Activated naive CD8-positive, alpha-beta T cell treated with anti-CD3 and anti-CD28 coated beads for 36 hours (primary cell): Measurements from ENCODE around the gene PALS1. TPM values are rescaled to one million over a fixed set of nuclear protein-coding genes. Genes with fewer than 3 reads are reported as not detected.

Experiments
- DNase-seq: peaks from one replicate; pipeline ENCODE4 v3.0.0; 2021
- H3K27ac Mint-ChIP-seq: one replicate; pipeline ENCODE4 v1.8.0; 2022; ENCODE audit warnings: mild to moderate bottlenecking, moderate library complexity, mixed read lengths
- H3K27me3 Mint-ChIP-seq: one replicate; pipeline ENCODE4 v1.8.0; 2022; ENCODE audit warnings: mild to moderate bottlenecking, mixed read lengths
- H3K36me3 Mint-ChIP-seq: one replicate; pipeline ENCODE4 v1.8.0; 2021; ENCODE audit warnings: mild to moderate bottlenecking, mixed read lengths
- H3K4me1 Mint-ChIP-seq: one replicate; pipeline ENCODE4 v1.8.0; 2021; ENCODE audit warnings: mixed read lengths
- H3K4me3 Mint-ChIP-seq: one replicate; pipeline ENCODE4 v1.8.0; 2022; ENCODE audit warnings: mild to moderate bottlenecking, moderate library complexity, mixed read lengths
- H3K9me3 Mint-ChIP-seq: one replicate; pipeline ENCODE4 v1.8.0; 2022; ENCODE audit warnings: mixed read lengths
- total RNA-seq, 2 experiments: library from RNA; stranded (reverse); gene quantifications; one replicate each; pipeline ENCODE4 v1.2.3, GENCODE V29; 2021

The PALS1 gene
- total RNA-seq, 2 experiments from 2014 or later = 6.2 to 6.4 TPM

DNA sequence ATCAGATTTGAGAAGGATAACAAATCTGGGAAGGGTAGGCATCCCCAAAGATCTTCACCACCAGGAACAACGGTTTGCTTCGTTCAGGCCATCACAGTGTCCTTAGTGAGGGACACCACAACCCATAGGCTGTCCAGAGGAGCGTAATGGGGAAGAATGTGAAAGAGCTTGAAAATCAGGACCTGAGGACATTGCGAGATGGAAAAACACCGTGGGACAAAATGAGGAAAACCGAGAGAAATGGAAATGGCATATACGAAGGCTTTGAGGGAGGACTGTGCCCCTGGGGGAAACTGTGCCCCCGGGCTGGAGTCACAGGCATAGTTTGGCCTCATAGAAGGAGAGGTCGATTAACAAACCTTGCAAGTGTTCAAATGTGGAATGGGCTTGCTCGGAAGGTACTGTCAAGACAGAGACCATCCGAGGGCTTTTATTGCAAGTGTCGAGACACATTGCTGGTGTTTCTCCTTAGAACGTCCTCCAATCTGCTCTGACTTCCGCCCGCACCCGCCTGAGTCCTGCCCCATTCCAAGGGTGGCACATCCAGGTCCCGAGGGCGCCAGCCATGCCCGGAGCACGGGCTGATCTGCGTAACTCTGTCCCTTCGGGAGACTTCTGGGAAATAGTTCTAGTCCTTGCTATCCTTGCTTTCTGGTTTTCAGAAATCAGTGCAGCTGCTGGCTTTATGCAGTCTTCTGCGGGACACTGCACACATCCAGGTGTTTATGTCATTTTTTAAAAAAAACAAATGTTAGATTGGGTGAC lies 885 bp upstream of the PALS1 start:
- peak; percentile 32 for DNase-seq
- H3K36me3 Mint-ChIP-seq = no peaks in the 10 kb centered on the region
- peaks cover 13% of the 10 kb centered on the region for H3K27me3 Mint-ChIP-seq
- peaks cover 28% of the 10 kb centered on the region for H3K4me1 Mint-ChIP-seq
- peak overlapping the region; percentile 90 for H3K27ac Mint-ChIP-seq
- H3K9me3 Mint-ChIP-seq = no peaks in the 10 kb centered on the region
- peak overlapping the region; percentile 89 for H3K4me3 Mint-ChIP-seq

- no peaks in the 10 kb centered on the region for H3K9me3 Mint-ChIP-seq
- H3K36me3 Mint-ChIP-seq = no peaks in the 10 kb centered on the region
- peak; percentile 96 for DNase-seq
- peaks cover 28% of the 10 kb centered on the region for H3K4me1 Mint-ChIP-seq
- peaks cover 13% of the 10 kb centered on the region for H3K27me3 Mint-ChIP-seq
- peak overlapping the region; percentile 89 for H3K4me3 Mint-ChIP-seq
- peak overlapping the region; percentile 90 for H3K27ac Mint-ChIP-seq
These were observed 241 bp upstream of the PALS1 start for GRCh38 chr14:67240978-67241410.

DNA sequence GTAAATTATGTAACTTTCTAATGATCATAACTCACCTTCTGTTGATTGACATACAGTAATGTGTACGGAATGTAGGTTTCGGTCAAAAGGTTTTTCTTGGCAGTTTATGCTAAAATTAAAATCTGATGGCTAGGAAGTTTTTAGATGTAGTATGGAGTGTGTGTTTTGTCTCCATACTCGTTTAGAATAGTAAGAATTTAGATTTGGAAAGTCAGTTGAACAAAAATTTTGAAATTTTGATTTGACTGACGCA lies 859 bp downstream of the PALS1 start:
- Mint-ChIP-seq H3K9me3 (no peaks in the 10 kb centered on the region), H3K4me1 (peaks cover 28% of the 10 kb centered on the region), H3K27me3 (peaks cover 13% of the 10 kb centered on the region), H3K36me3 (no peaks in the 10 kb centered on the region), H3K27ac (peak overlapping the region; percentile 80), H3K4me3 (peak overlapping the region; percentile 89)
- no peak for DNase-seq

GRCh38 chr14:67245104-67245503 lies 3.9 kb downstream of the PALS1 start:
- DNase-seq = no peak
- H3K4me1 Mint-ChIP-seq = peaks cover 40% of the 10 kb centered on the region
- no peaks in the 10 kb centered on the region for H3K36me3 Mint-ChIP-seq
- H3K27ac Mint-ChIP-seq = no peak overlapping the region
- no peaks in the 10 kb centered on the region for H3K9me3 Mint-ChIP-seq
- peaks cover 3% of the 10 kb centered on the region for H3K27me3 Mint-ChIP-seq
- H3K4me3 Mint-ChIP-seq = no peak overlapping the region

- Mint-ChIP-seq H3K4me1 (peaks cover 22% of the 10 kb centered on the region), H3K27me3 (no peaks in the 10 kb centered on the region), H3K9me3 (no peaks in the 10 kb centered on the region), H3K27ac (no peak overlapping the region), H3K4me3 (no peak overlapping the region), H3K36me3 (peaks cover under 1% of the 10 kb centered on the region)
- no peak for DNase-seq
These were observed 10.5 kb downstream of the PALS1 start for GRCh38 chr14:67251573-67252226.

- H3K4me1 Mint-ChIP-seq = peaks cover 14% of the 10 kb centered on the region
- H3K36me3 Mint-ChIP-seq = peaks cover 2% of the 10 kb centered on the region
- DNase-seq = no peak
- no peaks in the 10 kb centered on the region for H3K27me3 Mint-ChIP-seq
- H3K9me3 Mint-ChIP-seq = no peaks in the 10 kb centered on the region
- H3K27ac Mint-ChIP-seq = no peak overlapping the region
- no peak overlapping the region for H3K4me3 Mint-ChIP-seq
These were observed 11.9 kb downstream of the PALS1 start for GRCh38 chr14:67253076-67253635.

- no peak for DNase-seq
- Mint-ChIP-seq H3K27me3 (no peaks in the 10 kb centered on the region), H3K4me3 (no peak overlapping the region), H3K27ac (no peak overlapping the region), H3K4me1 (peaks cover 7% of the 10 kb centered on the region), H3K9me3 (no peaks in the 10 kb centered on the region), H3K36me3 (peaks cover 2% of the 10 kb centered on the region)
These were observed 16.7 kb downstream of the PALS1 start for GRCh38 chr14:67257906-67258305.

DNA sequence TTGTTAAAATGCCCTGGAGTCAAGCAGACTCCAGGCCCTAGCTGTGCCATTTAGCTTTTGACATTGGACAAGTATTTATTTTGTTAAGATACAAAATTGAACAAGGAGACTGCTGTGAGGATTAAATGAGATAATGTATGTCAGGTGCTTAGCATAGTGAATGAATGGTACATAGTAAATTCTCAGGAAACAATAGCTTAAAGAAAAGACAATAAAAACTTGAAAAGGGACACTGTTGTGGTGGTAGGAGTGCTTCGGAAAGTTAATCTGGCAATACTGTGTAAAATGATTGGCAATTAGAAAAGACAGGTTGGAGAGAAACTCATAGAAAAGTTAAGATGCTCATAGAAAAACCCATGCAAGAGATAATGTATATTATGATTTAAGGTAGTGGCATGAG lies 19.7 kb downstream of the PALS1 start:
- Mint-ChIP-seq H3K4me3 (no peak overlapping the region), H3K4me1 (peaks cover 6% of the 10 kb centered on the region), H3K9me3 (no peaks in the 10 kb centered on the region), H3K36me3 (peaks cover 2% of the 10 kb centered on the region), H3K27me3 (no peaks in the 10 kb centered on the region), H3K27ac (no peak overlapping the region)
- DNase-seq = no peak

GRCh38 chr14:67263499-67264149 lies 22.4 kb downstream of the PALS1 start:
- H3K27ac Mint-ChIP-seq = no peak overlapping the region
- H3K4me1 Mint-ChIP-seq = peaks cover 13% of the 10 kb centered on the region

GRCh38 chr14:67265131-67265530 lies 23.9 kb downstream of the PALS1 start:
- H3K4me3 Mint-ChIP-seq = no peak overlapping the region
- H3K9me3 Mint-ChIP-seq = no peaks in the 10 kb centered on the region
- DNase-seq = no peak
- H3K27me3 Mint-ChIP-seq = no peaks in the 10 kb centered on the region
- no peaks in the 10 kb centered on the region for H3K36me3 Mint-ChIP-seq
- H3K27ac Mint-ChIP-seq = no peak overlapping the region
- peaks cover 13% of the 10 kb centered on the region for H3K4me1 Mint-ChIP-seq

More at GRCh38 chr14:67263499-67264149, 22.4 kb downstream of the PALS1 start:
- no peak for DNase-seq
- Mint-ChIP-seq H3K36me3 (no peaks in the 10 kb centered on the region), H3K27me3 (no peaks in the 10 kb centered on the region), H3K4me3 (no peak overlapping the region), H3K9me3 (no peaks in the 10 kb centered on the region)

- no peak overlapping the region for H3K27ac Mint-ChIP-seq
- H3K36me3 Mint-ChIP-seq = peaks cover 15% of the 10 kb centered on the region
- no peaks in the 10 kb centered on the region for H3K27me3 Mint-ChIP-seq
- no peak overlapping the region for H3K4me3 Mint-ChIP-seq
- peaks cover 11% of the 10 kb centered on the region for H3K4me1 Mint-ChIP-seq
- no peak for DNase-seq
- no peaks in the 10 kb centered on the region for H3K9me3 Mint-ChIP-seq
These were observed 26.5 kb downstream of the PALS1 start for GRCh38 chr14:67267576-67268328.

GRCh38 chr14:67268426-67269150 lies 27.4 kb downstream of the PALS1 start:
- Mint-ChIP-seq H3K4me1 (peaks cover 9% of the 10 kb centered on the region), H3K27ac (no peak overlapping the region), H3K9me3 (no peaks in the 10 kb centered on the region), H3K4me3 (no peak overlapping the region), H3K36me3 (peaks cover 22% of the 10 kb centered on the region), H3K27me3 (no peaks in the 10 kb centered on the region)
- DNase-seq = no peak

DNA sequence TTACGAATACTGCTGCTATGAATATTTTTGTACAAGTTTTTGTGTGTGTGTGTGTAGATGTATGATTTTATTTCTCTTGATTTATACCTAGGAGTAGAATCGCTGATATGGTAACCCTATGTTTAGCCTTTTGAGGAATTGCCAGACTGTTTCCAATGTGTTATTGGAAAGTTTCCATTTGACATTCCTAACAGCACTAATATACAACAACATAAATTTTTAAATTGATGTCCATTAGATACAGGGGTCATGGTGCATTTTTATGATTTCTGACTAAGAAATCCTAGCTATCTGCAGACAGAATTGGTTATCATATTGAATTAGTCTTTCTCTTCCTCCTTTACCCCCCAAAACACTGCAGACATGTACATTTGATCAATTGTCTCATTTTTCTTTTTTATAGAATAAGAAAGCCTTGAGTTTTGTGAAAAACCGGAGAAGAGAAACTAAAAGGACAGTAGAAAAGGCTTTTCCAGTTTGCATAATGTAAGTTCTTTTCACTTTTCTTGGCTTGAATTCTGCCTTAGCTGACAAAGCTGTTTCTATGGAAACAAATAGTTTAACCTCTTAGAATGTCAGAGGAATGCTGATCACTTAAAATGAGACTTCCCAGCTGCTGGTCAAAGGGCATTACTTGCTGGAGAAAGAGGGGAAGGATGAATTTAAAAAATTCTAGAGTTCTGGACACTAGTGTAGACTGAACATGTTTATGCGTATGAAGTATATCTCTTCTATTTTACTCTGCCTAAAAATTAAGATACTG lies 28.2 kb downstream of the PALS1 start:
- Mint-ChIP-seq H3K36me3 (peaks cover 26% of the 10 kb centered on the region), H3K4me3 (no peak overlapping the region), H3K4me1 (peaks cover 9% of the 10 kb centered on the region), H3K9me3 (no peaks in the 10 kb centered on the region), H3K27me3 (no peaks in the 10 kb centered on the region), H3K27ac (no peak overlapping the region)
- no peak for DNase-seq
